ENCODE results near the gene HNRNPL. TPM values are rescaled to one million over a fixed set of nuclear protein-coding genes. Genes with fewer than 3 reads are reported as not detected.

Gene HNRNPL
- total and polyA plus RNA-seq, 2 of the 8 experiments (the other 6 are each of a cell fraction or from before 2014, with no cell fraction given), result 404 to 779 TPM

DNA sequence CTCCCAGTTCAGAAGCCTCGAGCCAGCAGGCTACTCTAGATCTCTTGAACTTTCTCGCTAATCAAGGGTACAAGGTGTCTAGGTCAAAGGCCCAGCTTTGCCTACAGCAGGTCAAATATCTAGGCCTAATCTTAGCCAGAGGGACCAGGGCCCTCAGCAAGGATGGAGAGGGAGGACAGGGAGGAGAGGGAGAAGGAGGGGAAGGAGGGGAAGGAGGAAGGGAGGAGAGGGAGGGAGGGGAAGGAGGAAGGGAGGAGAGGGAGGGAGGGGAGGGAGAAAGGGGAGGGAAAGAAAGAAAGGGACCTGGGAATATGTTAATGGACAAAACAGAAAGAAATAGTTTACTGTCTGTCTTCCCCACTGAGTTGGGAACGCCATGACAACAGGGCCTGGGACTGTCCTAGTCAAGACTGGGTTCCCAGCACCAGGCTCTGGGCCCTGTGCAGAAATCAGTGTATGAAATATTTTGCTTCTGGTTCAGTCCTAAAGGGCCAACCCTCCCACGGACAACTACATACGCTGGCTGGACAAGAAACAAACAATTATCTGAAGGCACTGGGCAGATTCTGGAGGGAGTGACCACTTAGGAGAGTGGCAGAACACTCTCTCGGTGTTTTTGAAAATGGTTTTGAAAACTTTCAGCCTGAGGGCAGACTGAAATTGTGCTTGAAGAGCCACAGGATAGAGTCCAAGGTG lies 22.8 kb downstream of the HNRNPL start:
- no peaks in the 10 kb centered on the region for H3K9me3 ChIP-seq (ENCODE audit: insufficient read depth in 2 of 2, low read depth in 1 of 2, low read length in 1 of 2)
- H3K4me2 ChIP-seq (ENCODE audit: insufficient read depth in 1 of 2, low read depth in 2 of 2, low read length in 2 of 2), result no peak overlapping the region
- DNase-seq (ENCODE audit: low read depth in 1 of 2, low spot score in 2 of 2) (no peak), FAIRE-seq (no peak)
- H3K4me1 ChIP-seq (replicated peaks in 1 of 4; ENCODE audit: control insufficient read depth in 3 of 4, insufficient read depth in 4 of 4, low read length in 3 of 4), result peaks cover 0 to 6% (median under 1%) of the 10 kb centered on the region in 4 experiments; a peak in 2 of 7 replicates
- no peak overlapping the region for H2AK5ac ChIP-seq (ENCODE audit: low read depth, low read length)
- H3K4ac ChIP-seq (replicated peaks; ENCODE audit: insufficient read length, low read depth, low read length), result no peak overlapping the region
- H2BK120ac ChIP-seq (replicated peaks; ENCODE audit: low read depth, low read length), result no peak overlapping the region
- ChIA-PET CTCF (ENCODE audit: partially characterized antibody) (interaction anchor here (1.1 kb wide), 1 partner anchor 57 kb away, joined by 3 read pairs; no protein-coding TSS in a partner anchor), POLR2A (ENCODE audit: partially characterized antibody) (interaction anchor here (0.8 to 14.2 kb wide), 6 partner anchors 8 to 44 kb away, joined by 3 to 376 read pairs (median 12); partner anchors contain the start of gene HNRNPL)
- H3K79me2 ChIP-seq (ENCODE audit: control insufficient read depth in 1 of 2, insufficient read depth in 2 of 2, low read length in 2 of 2), result no peaks in the 10 kb centered on the region
- H3K14ac ChIP-seq (ENCODE audit: insufficient read length), result no peak overlapping the region
- H2AFZ ChIP-seq (ENCODE audit: low read length), result no peak overlapping the region
- no peak overlapping the region for H3K56ac ChIP-seq (replicated peaks; ENCODE audit: insufficient read length, low read depth, low read length)
- no peak overlapping the region for H2BK15ac ChIP-seq (ENCODE audit: low read length)
- H4K20me1 ChIP-seq (replicated peaks in 1 of 2; ENCODE audit: control insufficient read depth in 1 of 2, insufficient read depth in 2 of 2, low read length in 2 of 2), result no peaks in the 10 kb centered on the region
- no peak overlapping the region for H4K91ac ChIP-seq (replicated peaks; ENCODE audit: insufficient read length, low read length)
- H2BK12ac ChIP-seq (ENCODE audit: low read depth, low read length), result no peak overlapping the region
- H3K4me3 ChIP-seq (ENCODE audit: extremely low read depth in 1 of 4, insufficient read depth in 2 of 4, low read depth in 3 of 4, low read length in 4 of 4), result no peak overlapping the region
- H4K5ac ChIP-seq (ENCODE audit: insufficient read length, low read depth, low read length), result no peak overlapping the region
- H3K79me1 ChIP-seq (ENCODE audit: low read depth, low read length), result peaks cover 5% of the 10 kb centered on the region; the same call in 1 of the 2 replicates
- H3K27me3 ChIP-seq (replicated peaks in 1 of 4; ENCODE audit: control insufficient read depth in 3 of 4, extremely low read depth in 1 of 4, insufficient read depth in 3 of 4, low read length in 3 of 4), result no peaks in the 10 kb centered on the region
- TF ChIP-seq GTF2F1 (IDR thresholded peaks at IDR 0.05; ENCODE audit: borderline replicate concordance, low read depth, low read length) (no peak), SIX5 (IDR thresholded peaks at IDR 0.05; ENCODE audit: low read depth, low read length) (no peak), SIRT6 (IDR thresholded peaks at IDR 0.05; ENCODE audit: low read length) (no peak), BRCA1 (IDR thresholded peaks at IDR 0.05; ENCODE audit: low read depth, low read length) (no peak), ATF2 (IDR thresholded peaks at IDR 0.05; ENCODE audit: low read length) (no peak), TCF12 (IDR thresholded peaks at IDR 0.05; ENCODE audit: low read depth, low read length) (no peak), TBP (IDR thresholded peaks at IDR 0.05; ENCODE audit: low read depth, low read length) (no peak), SP1 (IDR thresholded peaks at IDR 0.05; ENCODE audit: low read depth, low read length) (no peak), RFX5 (IDR thresholded peaks at IDR 0.05; ENCODE audit: borderline replicate concordance, low read depth, low read length) (no peak), SUZ12 (IDR thresholded peaks at IDR 0.05; ENCODE audit: low read length) (no peak)
- H3K23me2 ChIP-seq (ENCODE audit: low read depth, low read length), result peaks cover 8% of the 10 kb centered on the region
- 83% methylated on average over 6 of the region's 6 CpGs; no CpG with 5 or more reads in 1 of the 2 experiments for WGBS, 2 experiments (ENCODE audit: extremely low coverage in 1 of 2, insufficient coverage in 1 of 2, insufficient read length in 1 of 2, insufficient replicate concordance in 2 of 2, low coverage in 1 of 2, low lambda C conversion rate in 2 of 2, missing lambda C conversion rate in 1 of 2)
- H2BK5ac ChIP-seq (ENCODE audit: low read depth, low read length), result no peak overlapping the region
- H4K8ac ChIP-seq (ENCODE audit: extremely low read depth, insufficient read depth, low read length), result no peak overlapping the region
- H3K36me3 ChIP-seq (ENCODE audit: control insufficient read depth in 2 of 4, insufficient read depth in 4 of 4, low read length in 3 of 4), result peaks cover 0 to 26% (median 6%) of the 10 kb centered on the region in 4 experiments; a peak in 3 of 8 replicates
- H3K27ac ChIP-seq (ENCODE audit: low read depth, low read length), result no peak overlapping the region
- H2BK20ac ChIP-seq (ENCODE audit: low read length), result no peak overlapping the region
- no peak overlapping the region for H3K23ac ChIP-seq (ENCODE audit: insufficient read length)
- no peak overlapping the region for H3K9ac ChIP-seq (replicated peaks in 1 of 4; ENCODE audit: extremely low read depth in 1 of 4, low read depth in 3 of 4, low read length in 3 of 4)
- no peak overlapping the region for H3K18ac ChIP-seq (ENCODE audit: extremely low read depth, low read length)

Data from H1 (cell line).